ENCODE measurements around the gene EED.

DNA sequence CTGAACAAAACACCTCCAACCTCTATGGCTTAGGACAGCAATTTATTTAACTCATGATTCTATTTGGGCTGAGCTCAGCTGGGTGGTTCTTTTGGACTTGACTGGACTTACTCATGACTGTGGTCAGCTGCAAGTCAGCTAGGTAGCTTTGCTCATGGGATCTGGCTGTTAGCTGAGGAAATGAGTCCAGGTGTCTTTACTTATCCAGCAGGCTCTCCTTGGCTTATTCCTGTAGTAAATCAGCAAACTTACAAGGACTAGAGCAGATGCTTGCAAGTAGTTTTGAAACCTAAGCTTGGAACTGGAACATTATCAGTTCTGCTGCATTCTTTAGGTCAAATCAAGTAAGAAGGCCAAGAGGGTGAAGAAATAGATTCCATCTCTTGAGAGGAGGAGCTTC lies 49.5 kb downstream of the EED start:
- TF ChIP-seq, protein P1, sequence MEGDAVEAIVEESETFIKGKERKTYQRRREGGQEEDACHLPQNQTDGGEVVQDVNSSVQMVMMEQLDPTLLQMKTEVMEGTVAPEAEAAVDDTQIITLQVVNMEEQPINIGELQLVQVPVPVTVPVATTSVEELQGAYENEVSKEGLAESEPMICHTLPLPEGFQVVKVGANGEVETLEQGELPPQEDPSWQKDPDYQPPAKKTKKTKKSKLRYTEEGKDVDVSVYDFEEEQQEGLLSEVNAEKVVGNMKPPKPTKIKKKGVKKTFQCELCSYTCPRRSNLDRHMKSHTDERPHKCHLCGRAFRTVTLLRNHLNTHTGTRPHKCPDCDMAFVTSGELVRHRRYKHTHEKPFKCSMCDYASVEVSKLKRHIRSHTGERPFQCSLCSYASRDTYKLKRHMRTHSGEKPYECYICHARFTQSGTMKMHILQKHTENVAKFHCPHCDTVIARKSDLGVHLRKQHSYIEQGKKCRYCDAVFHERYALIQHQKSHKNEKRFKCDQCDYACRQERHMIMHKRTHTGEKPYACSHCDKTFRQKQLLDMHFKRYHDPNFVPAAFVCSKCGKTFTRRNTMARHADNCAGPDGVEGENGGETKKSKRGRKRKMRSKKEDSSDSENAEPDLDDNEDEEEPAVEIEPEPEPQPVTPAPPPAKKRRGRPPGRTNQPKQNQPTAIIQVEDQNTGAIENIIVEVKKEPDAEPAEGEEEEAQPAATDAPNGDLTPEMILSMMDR (IDR thresholded peaks at IDR 0.05; ENCODE audit: low read depth, low read length, poor library complexity, severe bottlenecking): no peak
- no peak for TF ChIP-seq EZH2phosphoT487 (IDR thresholded peaks at IDR 0.05; ENCODE audit: borderline replicate concordance, low read length)

All from DOHH2 (cell line).